K562 (cell line): ENCODE measurements around the gene FOXRED2.

Experiments
- ETV6 ChIP-seq, 3 experiments: fragments of 150-350 bp in 1 of 3; sonication (generic) in 1 of 3; formaldehyde crosslinking in 1 of 3; IDR thresholded peaks; 2 replicates each; pipeline versions ENCODE4 v1.6.1 to v1.8.0; 2014 to 2022; ENCODE audit warnings: borderline replicate concordance in 2 of 3, low read depth in 2 of 3, antibody characterized with exemption in 1 of 3, low read length in 1 of 3, mild to moderate bottlenecking in 1 of 3, missing genetic modification reagents in 1 of 3
- KAT8 ChIP-seq: fragments of 450-650 bp; IDR thresholded peaks from 2 replicates; pipeline ENCODE4 v1.6.1; 2016; ENCODE audit warnings: low read depth, mild to moderate bottlenecking
- NCOA2 ChIP-seq, 2 experiments: fragments of 450-650 bp; IDR thresholded peaks; 2 replicates each; pipeline ENCODE4 v1.6.1; 2018; ENCODE audit warnings: mild to moderate bottlenecking in 2 of 2, moderate library complexity in 1 of 2; ENCODE audit not compliant: partially characterized antibody in 2 of 2
- NEUROD1 ChIP-seq: fragments of 150-350 bp; IDR thresholded peaks from 2 replicates; pipeline ENCODE4 v1.6.1; 2014; ENCODE audit warnings: borderline replicate concordance, low read length, low read depth; ENCODE audit not compliant: partially characterized antibody
- NFYB ChIP-seq: IDR thresholded peaks from 2 replicates; pipeline ENCODE4 v1.6.1; 2011; ENCODE audit warnings: mild to moderate bottlenecking, moderate library complexity; ENCODE audit not compliant: insufficient read length; ENCODE audit errors: extremely low read depth
- NKRF ChIP-seq: fragments of 450-650 bp; IDR thresholded peaks from 2 replicates; pipeline ENCODE4 v1.6.1; 2016; ENCODE audit warnings: borderline replicate concordance
- PCBP2 ChIP-seq: fragments of 200-400 bp; formaldehyde crosslinking; IDR thresholded peaks from 2 replicates; pipeline ENCODE4 v1.6.1; 2018; ENCODE audit warnings: low read length, low read depth, mild to moderate bottlenecking, moderate library complexity; ENCODE audit not compliant: poor library complexity, severe bottlenecking
- POLR2A ChIP-seq: fragments of 450-650 bp; conservative IDR thresholded peaks from 2 replicates; pipeline ENCODE4 v1.6.1; 2016
- RAD21 ChIP-seq, 2 experiments: fragments of 250-450 bp in 1 of 2; fragments of 450-650 bp in 1 of 2; sonication (Bioruptor Pico) in 1 of 2; formaldehyde crosslinking in 1 of 2; IDR thresholded peaks in 1 of 2; conservative IDR thresholded peaks in 1 of 2; 2 replicates each; pipeline versions ENCODE4 v1.4.0 to v1.8.0; 2020 to 2022; ENCODE audit warnings: mild to moderate bottlenecking in 2 of 2, moderate library complexity in 1 of 2
- ZNF445 ChIP-seq: fragments of 250-450 bp; sonication (Bioruptor Pico); IDR thresholded peaks from 2 replicates; pipeline ENCODE4 v1.4.0; 2020; ENCODE audit warnings: low read depth, mild to moderate bottlenecking, moderate library complexity
- TF ChIP-seq, protein P1 (sequence below): fragments of 250-450 bp; sonication (Bioruptor Pico); IDR thresholded peaks from 2 replicates; pipeline ENCODE4 v1.4.0; 2020; ENCODE audit warnings: borderline replicate concordance
- TF ChIP-seq, protein P2 (sequence below): fragments of 450-650 bp; IDR thresholded peaks from 2 replicates; pipeline ENCODE4 v1.6.1; 2017; ENCODE audit warnings: antibody characterized with exemption

DNA sequence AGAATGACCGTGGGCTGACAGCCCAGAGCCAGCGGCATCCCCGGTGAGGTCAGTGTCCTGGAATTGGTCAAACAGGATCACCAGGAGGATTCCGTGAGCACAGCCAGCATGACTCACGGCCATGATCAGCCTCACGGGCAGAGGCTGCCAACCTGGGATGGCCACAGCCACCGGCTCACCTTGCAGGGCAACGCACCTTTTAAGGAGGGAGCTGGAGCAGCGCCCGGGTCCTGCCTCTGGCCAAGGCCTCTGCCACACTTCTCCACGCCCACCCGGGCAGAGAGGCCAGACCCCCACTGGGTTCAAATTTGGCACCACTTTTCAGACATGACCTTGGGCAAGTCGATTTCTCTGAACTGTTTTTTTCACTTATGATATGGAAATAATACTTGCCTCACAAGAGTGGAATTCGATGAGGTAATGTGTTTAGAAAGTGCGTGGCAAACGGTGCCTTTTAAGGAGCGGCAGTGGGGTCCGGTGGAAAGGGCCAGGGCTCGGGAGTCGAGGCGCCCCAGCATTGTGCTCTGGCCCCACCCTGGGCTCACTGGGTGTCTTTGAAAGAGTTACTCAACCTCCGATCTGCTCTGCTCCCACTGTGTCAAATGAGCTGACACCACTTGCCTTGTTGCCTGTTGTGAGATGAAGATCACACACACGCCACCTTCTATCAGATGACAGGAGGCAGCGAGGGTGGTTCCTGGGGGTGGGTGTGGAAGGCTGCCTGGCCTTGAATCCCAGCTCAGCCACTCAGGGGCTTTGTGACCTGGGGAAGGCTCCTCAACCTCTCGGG is 41.4 kb downstream of the FOXRED2 start:
- TF ChIP-seq, protein P1, sequence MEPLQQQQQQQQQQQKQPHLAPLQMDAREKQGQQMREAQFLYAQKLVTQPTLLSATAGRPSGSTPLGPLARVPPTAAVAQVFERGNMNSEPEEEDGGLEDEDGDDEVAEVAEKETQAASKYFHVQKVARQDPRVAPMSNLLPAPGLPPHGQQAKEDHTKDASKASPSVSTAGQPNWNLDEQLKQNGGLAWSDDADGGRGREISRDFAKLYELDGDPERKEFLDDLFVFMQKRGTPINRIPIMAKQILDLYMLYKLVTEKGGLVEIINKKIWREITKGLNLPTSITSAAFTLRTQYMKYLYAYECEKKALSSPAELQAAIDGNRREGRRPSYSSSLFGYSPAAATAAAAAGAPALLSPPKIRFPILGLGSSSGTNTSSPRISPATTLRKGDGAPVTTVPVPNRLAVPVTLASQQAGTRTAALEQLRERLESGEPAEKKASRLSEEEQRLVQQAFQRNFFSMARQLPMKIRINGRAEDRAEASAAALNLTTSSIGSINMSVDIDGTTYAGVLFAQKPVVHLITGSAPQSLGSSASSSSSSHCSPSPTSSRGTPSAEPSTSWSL (CRISPR knock-in tag): no peak
- TF ChIP-seq, protein P2, sequence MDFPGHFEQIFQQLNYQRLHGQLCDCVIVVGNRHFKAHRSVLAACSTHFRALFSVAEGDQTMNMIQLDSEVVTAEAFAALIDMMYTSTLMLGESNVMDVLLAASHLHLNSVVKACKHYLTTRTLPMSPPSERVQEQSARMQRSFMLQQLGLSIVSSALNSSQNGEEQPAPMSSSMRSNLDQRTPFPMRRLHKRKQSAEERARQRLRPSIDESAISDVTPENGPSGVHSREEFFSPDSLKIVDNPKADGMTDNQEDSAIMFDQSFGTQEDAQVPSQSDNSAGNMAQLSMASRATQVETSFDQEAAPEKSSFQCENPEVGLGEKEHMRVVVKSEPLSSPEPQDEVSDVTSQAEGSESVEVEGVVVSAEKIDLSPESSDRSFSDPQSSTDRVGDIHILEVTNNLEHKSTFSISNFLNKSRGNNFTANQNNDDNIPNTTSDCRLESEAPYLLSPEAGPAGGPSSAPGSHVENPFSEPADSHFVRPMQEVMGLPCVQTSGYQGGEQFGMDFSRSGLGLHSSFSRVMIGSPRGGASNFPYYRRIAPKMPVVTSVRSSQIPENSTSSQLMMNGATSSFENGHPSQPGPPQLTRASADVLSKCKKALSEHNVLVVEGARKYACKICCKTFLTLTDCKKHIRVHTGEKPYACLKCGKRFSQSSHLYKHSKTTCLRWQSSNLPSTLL: no peak
- TF ChIP-seq NEUROD1 (no peak), ETV6 (IDR thresholded peaks at IDR 0.05; ENCODE audit: borderline replicate concordance in 1 of 2, low read depth in 2 of 2, low read length in 1 of 2) (no peak), ETV6 (CRISPR knock-in tag; IDR thresholded peaks at IDR 0.05; ENCODE audit: borderline replicate concordance) (no peak), KAT8 (no peak), RAD21 (CRISPR knock-in tag; conservative IDR thresholded peaks at IDR 0.05 in 1 of 2, IDR thresholded peaks at IDR 0.05 in 1 of 2) (no peak), NKRF (no peak), PCBP2 (no peak), NFYB (no peak), POLR2A (no peak), ZNF445 (CRISPR knock-in tag) (no peak), NCOA2 (IDR thresholded peaks at IDR 0.05; ENCODE audit: partially characterized antibody in 2 of 2) (no peak)
